ENCODE data around the gene BICC1.

GRCh38 chr10:58755340-58755610 lies 242.6 kb downstream of the BICC1 start:
- TF ChIP-seq, protein P1, sequence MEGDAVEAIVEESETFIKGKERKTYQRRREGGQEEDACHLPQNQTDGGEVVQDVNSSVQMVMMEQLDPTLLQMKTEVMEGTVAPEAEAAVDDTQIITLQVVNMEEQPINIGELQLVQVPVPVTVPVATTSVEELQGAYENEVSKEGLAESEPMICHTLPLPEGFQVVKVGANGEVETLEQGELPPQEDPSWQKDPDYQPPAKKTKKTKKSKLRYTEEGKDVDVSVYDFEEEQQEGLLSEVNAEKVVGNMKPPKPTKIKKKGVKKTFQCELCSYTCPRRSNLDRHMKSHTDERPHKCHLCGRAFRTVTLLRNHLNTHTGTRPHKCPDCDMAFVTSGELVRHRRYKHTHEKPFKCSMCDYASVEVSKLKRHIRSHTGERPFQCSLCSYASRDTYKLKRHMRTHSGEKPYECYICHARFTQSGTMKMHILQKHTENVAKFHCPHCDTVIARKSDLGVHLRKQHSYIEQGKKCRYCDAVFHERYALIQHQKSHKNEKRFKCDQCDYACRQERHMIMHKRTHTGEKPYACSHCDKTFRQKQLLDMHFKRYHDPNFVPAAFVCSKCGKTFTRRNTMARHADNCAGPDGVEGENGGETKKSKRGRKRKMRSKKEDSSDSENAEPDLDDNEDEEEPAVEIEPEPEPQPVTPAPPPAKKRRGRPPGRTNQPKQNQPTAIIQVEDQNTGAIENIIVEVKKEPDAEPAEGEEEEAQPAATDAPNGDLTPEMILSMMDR (IDR thresholded peaks at IDR 0.05; ENCODE audit: control extremely low read depth in 1 of 3, insufficient read depth in 1 of 3, low read depth in 1 of 3, low read length in 3 of 3): no peak
- no peak for TF ChIP-seq POLR2A (IDR thresholded peaks at IDR 0.05; ENCODE audit: control extremely low read depth in 1 of 2, low read depth in 2 of 2, low read length in 2 of 2)
- TF ChIP-seq JUND (IDR thresholded peaks at IDR 0.05; ENCODE audit: low read length): no peak
- no peak for TF ChIP-seq POLR2AphosphoS5 (IDR thresholded peaks at IDR 0.05; ENCODE audit: low read depth, low read length)
- TF ChIP-seq SP2 (IDR thresholded peaks at IDR 0.05; ENCODE audit: low read length): no peak
- no peak for TF ChIP-seq FOSL1 (IDR thresholded peaks at IDR 0.05; ENCODE audit: insufficient read depth, low read depth, low read length)
- TF ChIP-seq CEBPB (IDR thresholded peaks at IDR 0.05; ENCODE audit: low read depth, low read length): no peak
- TF ChIP-seq ATF2 (IDR thresholded peaks at IDR 0.05; ENCODE audit: low read length): no peak
